Measurements from ENCODE around the gene PPM1H. TPM values are rescaled to one million over a fixed set of nuclear protein-coding genes. Genes with fewer than 3 reads are reported as not detected.

The PPM1H gene
- total RNA-seq, 1 donor: 1.3 TPM

GRCh38 chr12:62856454-62856853 is 78.5 kb downstream of the PPM1H start:
- no peaks in the 10 kb centered on the region for H3K27me3 ChIP-seq (ENCODE audit: insufficient read depth, low read length)
- no peaks in the 10 kb centered on the region for H3K9me3 ChIP-seq (ENCODE audit: low read depth, low read length)
- peaks cover 5% of the 10 kb centered on the region for H3K4me1 ChIP-seq (ENCODE audit: insufficient read depth, low read length)
- no peak overlapping the region for H3K4me3 ChIP-seq (ENCODE audit: low read length)

- H3K4me3 ChIP-seq (ENCODE audit: low read length): no peak overlapping the region
- no peaks in the 10 kb centered on the region for H3K9me3 ChIP-seq (ENCODE audit: low read depth, low read length)
- peaks cover 2% of the 10 kb centered on the region for H3K4me1 ChIP-seq (ENCODE audit: insufficient read depth, low read length)
- H3K27me3 ChIP-seq (ENCODE audit: insufficient read depth, low read length): no peaks in the 10 kb centered on the region
Observed at GRCh38 chr12:62854024-62854423, 80.9 kb downstream of the PPM1H start.

- H3K4me3 ChIP-seq (ENCODE audit: low read length): no peak overlapping the region
- H3K4me1 ChIP-seq (ENCODE audit: insufficient read depth, low read length): peaks cover 4% of the 10 kb centered on the region
- H3K9me3 ChIP-seq (ENCODE audit: low read depth, low read length): no peaks in the 10 kb centered on the region
- H3K27me3 ChIP-seq (ENCODE audit: insufficient read depth, low read length): no peaks in the 10 kb centered on the region
Observed at GRCh38 chr12:62849398-62849797, 85.6 kb downstream of the PPM1H start.

- Histone ChIP-seq H3K4me1 (ENCODE audit: insufficient read depth, low read length) (peaks cover 4% of the 10 kb centered on the region), H3K9me3 (ENCODE audit: low read depth, low read length) (no peaks in the 10 kb centered on the region), H3K27me3 (ENCODE audit: insufficient read depth, low read length) (no peaks in the 10 kb centered on the region), H3K4me3 (ENCODE audit: low read length) (no peak overlapping the region)
Observed at GRCh38 chr12:62848418-62848817, 86.5 kb downstream of the PPM1H start.

- Histone ChIP-seq H3K4me1 (ENCODE audit: insufficient read depth, low read length) (peaks cover 5% of the 10 kb centered on the region), H3K9me3 (ENCODE audit: low read depth, low read length) (no peaks in the 10 kb centered on the region), H3K27me3 (ENCODE audit: insufficient read depth, low read length) (no peaks in the 10 kb centered on the region), H3K4me3 (ENCODE audit: low read length) (no peak overlapping the region)
Observed at GRCh38 chr12:62847709-62848108, 87.2 kb downstream of the PPM1H start.

- H3K4me3 ChIP-seq (ENCODE audit: low read length): no peak overlapping the region
- no peaks in the 10 kb centered on the region for H3K9me3 ChIP-seq (ENCODE audit: low read depth, low read length)
- peaks cover 8% of the 10 kb centered on the region for H3K4me1 ChIP-seq (ENCODE audit: insufficient read depth, low read length)
- H3K27me3 ChIP-seq (ENCODE audit: insufficient read depth, low read length): no peaks in the 10 kb centered on the region
Observed at GRCh38 chr12:62846491-62846890, 88.5 kb downstream of the PPM1H start.

- Histone ChIP-seq H3K9me3 (ENCODE audit: low read depth, low read length) (no peaks in the 10 kb centered on the region), H3K27me3 (ENCODE audit: insufficient read depth, low read length) (no peaks in the 10 kb centered on the region), H3K4me3 (ENCODE audit: low read length) (no peak overlapping the region), H3K4me1 (ENCODE audit: insufficient read depth, low read length) (peaks cover 8% of the 10 kb centered on the region)
Observed at GRCh38 chr12:62844915-62845314, 90.0 kb downstream of the PPM1H start.

GRCh38 chr12:62843716-62844115 is 91.2 kb downstream of the PPM1H start:
- Histone ChIP-seq H3K4me1 (ENCODE audit: insufficient read depth, low read length) (peaks cover 8% of the 10 kb centered on the region), H3K4me3 (ENCODE audit: low read length) (no peak overlapping the region), H3K27me3 (ENCODE audit: insufficient read depth, low read length) (no peaks in the 10 kb centered on the region), H3K9me3 (ENCODE audit: low read depth, low read length) (no peaks in the 10 kb centered on the region)

GRCh38 chr12:62841846-62842245 is 93.1 kb downstream of the PPM1H start:
- Histone ChIP-seq H3K4me1 (ENCODE audit: insufficient read depth, low read length) (peaks cover 8% of the 10 kb centered on the region), H3K4me3 (ENCODE audit: low read length) (no peak overlapping the region), H3K9me3 (ENCODE audit: low read depth, low read length) (no peaks in the 10 kb centered on the region), H3K27me3 (ENCODE audit: insufficient read depth, low read length) (no peaks in the 10 kb centered on the region)

- peaks cover 7% of the 10 kb centered on the region for H3K4me1 ChIP-seq (ENCODE audit: insufficient read depth, low read length)
- no peaks in the 10 kb centered on the region for H3K9me3 ChIP-seq (ENCODE audit: low read depth, low read length)
- no peaks in the 10 kb centered on the region for H3K27me3 ChIP-seq (ENCODE audit: insufficient read depth, low read length)
- H3K4me3 ChIP-seq (ENCODE audit: low read length): no peak overlapping the region
Observed at GRCh38 chr12:62840806-62841205, 94.1 kb downstream of the PPM1H start.

GRCh38 chr12:62839869-62840660 is 94.9 kb downstream of the PPM1H start:
- Histone ChIP-seq H3K9me3 (ENCODE audit: low read depth, low read length) (no peaks in the 10 kb centered on the region), H3K4me3 (ENCODE audit: low read length) (no peak overlapping the region), H3K4me1 (ENCODE audit: insufficient read depth, low read length) (peaks cover 4% of the 10 kb centered on the region)

GRCh38 chr12:62834971-62835547 is 99.9 kb downstream of the PPM1H start:
- H3K4me1 ChIP-seq (ENCODE audit: insufficient read depth, low read length): no peaks in the 10 kb centered on the region

More at GRCh38 chr12:62839869-62840660, 94.9 kb downstream of the PPM1H start:
- no peaks in the 10 kb centered on the region for H3K27me3 ChIP-seq (ENCODE audit: insufficient read depth, low read length)

GRCh38 chr12:62834406-62834805 is 100.5 kb downstream of the PPM1H start:
- H3K4me1 ChIP-seq (ENCODE audit: insufficient read depth, low read length): no peaks in the 10 kb centered on the region
- H3K4me3 ChIP-seq (ENCODE audit: low read length): no peak overlapping the region
- H3K27me3 ChIP-seq (ENCODE audit: insufficient read depth, low read length): no peaks in the 10 kb centered on the region
- no peaks in the 10 kb centered on the region for H3K9me3 ChIP-seq (ENCODE audit: low read depth, low read length)

More at GRCh38 chr12:62834971-62835547, 99.9 kb downstream of the PPM1H start:
- Histone ChIP-seq H3K27me3 (ENCODE audit: insufficient read depth, low read length) (no peaks in the 10 kb centered on the region), H3K9me3 (ENCODE audit: low read depth, low read length) (no peaks in the 10 kb centered on the region), H3K4me3 (ENCODE audit: low read length) (no peak overlapping the region)

GRCh38 chr12:62833634-62834033 is 101.3 kb downstream of the PPM1H start:
- no peak overlapping the region for H3K4me3 ChIP-seq (ENCODE audit: low read length)
- no peaks in the 10 kb centered on the region for H3K27me3 ChIP-seq (ENCODE audit: insufficient read depth, low read length)
- no peaks in the 10 kb centered on the region for H3K9me3 ChIP-seq (ENCODE audit: low read depth, low read length)
- no peaks in the 10 kb centered on the region for H3K4me1 ChIP-seq (ENCODE audit: insufficient read depth, low read length)

- no peaks in the 10 kb centered on the region for H3K4me1 ChIP-seq (ENCODE audit: insufficient read depth, low read length)
- H3K9me3 ChIP-seq (ENCODE audit: low read depth, low read length): no peaks in the 10 kb centered on the region
- no peak overlapping the region for H3K4me3 ChIP-seq (ENCODE audit: low read length)
- no peaks in the 10 kb centered on the region for H3K27me3 ChIP-seq (ENCODE audit: insufficient read depth, low read length)
Observed at GRCh38 chr12:62832558-62832957, 102.4 kb downstream of the PPM1H start.

GRCh38 chr12:62832027-62832426 is 102.9 kb downstream of the PPM1H start:
- no peaks in the 10 kb centered on the region for H3K9me3 ChIP-seq (ENCODE audit: low read depth, low read length)
- no peaks in the 10 kb centered on the region for H3K27me3 ChIP-seq (ENCODE audit: insufficient read depth, low read length)
- H3K4me3 ChIP-seq (ENCODE audit: low read length): no peak overlapping the region
- H3K4me1 ChIP-seq (ENCODE audit: insufficient read depth, low read length): no peaks in the 10 kb centered on the region

Data from mononuclear cell (primary cell).